ENCODE results near the gene OR4F6.
"Not testable (repeated sequence)": the region's sequence is repeated elsewhere in the genome, so short reads cannot be mapped to it uniquely, and the experiment has no call there.

- TF ChIP-seq CTCF (conservative IDR thresholded peaks at IDR 0.05; ENCODE audit: low read depth in 2 of 2); ZNF114 (CRISPR knock-in tag; IDR thresholded peaks at IDR 0.05); POLR2AphosphoS5 (IDR thresholded peaks at IDR 0.05; ENCODE audit: low read depth); JUNB (IDR thresholded peaks at IDR 0.05; ENCODE audit: unreplicated experiment); STAT1 (IDR thresholded peaks at IDR 0.05; ENCODE audit: unreplicated experiment); NANOG (IDR thresholded peaks at IDR 0.05; ENCODE audit: borderline replicate concordance); EZH2 (IDR thresholded peaks at IDR 0.05; ENCODE audit: low read depth, unreplicated experiment); REST (IDR thresholded peaks at IDR 0.05; ENCODE audit: unreplicated experiment); EZH2phosphoT487 (IDR thresholded peaks at IDR 0.05; ENCODE audit: unreplicated experiment); CREB1 (CRISPR knock-in tag; IDR thresholded peaks at IDR 0.05; ENCODE audit: low read depth); ZNF331 (CRISPR knock-in tag; IDR thresholded peaks at IDR 0.05; ENCODE audit: low read depth); ZNF462 (CRISPR knock-in tag; IDR thresholded peaks at IDR 0.05): not testable (repeated sequence)
Measured at GRCh38 chr15:101786422-101786821, 16.9 kb upstream of the OR4F6 start.
